NCI-H2081 treated with DMSO at 0.1 percent for 48 hours (cell line): ENCODE data around the gene SERAC1.

Experiments used
- DNase-seq: peaks from one replicate; lab custom pipeline; 2025; lab: John Stamatoyannopoulos, UW

Gene SERAC1

GRCh38 chr6:158077676-158078075 is 90.4 kb downstream of the SERAC1 start:
- no peak for DNase-seq

- no peak for DNase-seq
Measured at GRCh38 chr6:158076548-158076947, 91.5 kb downstream of the SERAC1 start.

- DNase-seq, result no peak
Measured at GRCh38 chr6:158073776-158074175, 94.3 kb downstream of the SERAC1 start.

- DNase-seq, result no peak
Measured at GRCh38 chr6:158072083-158072721, 95.9 kb downstream of the SERAC1 start.

- DNase-seq, result no peak
Measured at GRCh38 chr6:158071121-158072082, 96.7 kb downstream of the SERAC1 start.

- no peak for DNase-seq
Measured at GRCh38 chr6:158070513-158070912, 97.5 kb downstream of the SERAC1 start.

- no peak for DNase-seq
Measured at GRCh38 chr6:158069800-158070195, 98.3 kb downstream of the SERAC1 start.

GRCh38 chr6:158068893-158069799 is 98.9 kb downstream of the SERAC1 start:
- DNase-seq, result no peak

- no peak for DNase-seq
Measured at GRCh38 chr6:158068156-158068892, 99.7 kb downstream of the SERAC1 start.

- no peak for DNase-seq
Measured at GRCh38 chr6:158067436-158068015, 100.5 kb downstream of the SERAC1 start.

- DNase-seq, result no peak
Measured at GRCh38 chr6:158066136-158066781, 101.8 kb downstream of the SERAC1 start.

- no peak for DNase-seq
Measured at GRCh38 chr6:158064725-158065251, 103.3 kb downstream of the SERAC1 start.

GRCh38 chr6:158063736-158064135 is 104.3 kb downstream of the SERAC1 start:
- DNase-seq, result no peak

GRCh38 chr6:158061709-158062461 is 106.2 kb downstream of the SERAC1 start:
- no peak for DNase-seq

GRCh38 chr6:158061361-158061708 is 106.7 kb downstream of the SERAC1 start:
- no peak for DNase-seq

- no peak for DNase-seq
Measured at GRCh38 chr6:158060455-158061360, 107.4 kb downstream of the SERAC1 start.
